GM23248 (cell line): ENCODE data around the gene DOCK3. TPM values are rescaled to one million over a fixed set of nuclear protein-coding genes. Genes with fewer than 3 reads are reported as not detected.
"Not testable (repeated sequence)": the region's sequence is repeated elsewhere in the genome, so short reads cannot be mapped to it uniquely, and the experiment has no call there.

Experiments
- DNase-seq: peaks from one replicate; pipeline ENCODE4 v3.0.0-alpha.2; 2015
- H2AFZ ChIP-seq: fragments of 200-600 bp; sonication (generic); 2 replicates; pipeline ENCODE4 v1.6.1; 2016; ENCODE audit warnings: antibody characterized with exemption
- H3F3A ChIP-seq: fragments of 200-600 bp; sonication (generic); 2 replicates; pipeline ENCODE4 v1.6.1; 2016; ENCODE audit warnings: mild to moderate bottlenecking, antibody characterized with exemption, mixed run types; ENCODE audit not compliant: insufficient read depth
- H3K27ac ChIP-seq: fragments of 200-600 bp; sonication (generic); 2 replicates; pipeline ENCODE4 v1.5.1; 2016; ENCODE audit warnings: mild to moderate bottlenecking
- H3K27me3 ChIP-seq: fragments of 200-600 bp; sonication (generic); replicated peaks from 2 replicates; pipeline ENCODE4 v1.6.1; 2016; ENCODE audit warnings: mild to moderate bottlenecking; ENCODE audit not compliant: insufficient read depth
- H3K36me3 ChIP-seq: fragments of 200-600 bp; sonication (generic); 2 replicates; pipeline ENCODE4 v1.6.1; 2016; ENCODE audit warnings: low read depth, mild to moderate bottlenecking
- H3K4me1 ChIP-seq: fragments of 200-600 bp; sonication (generic); 2 replicates; pipeline ENCODE4 v1.6.1; 2016; ENCODE audit warnings: mild to moderate bottlenecking; ENCODE audit not compliant: insufficient read depth
- H3K4me2 ChIP-seq: fragments of 200-600 bp; sonication (generic); one replicate; pipeline ENCODE4 v1.6.1; 2016; ENCODE audit warnings: mild to moderate bottlenecking; ENCODE audit not compliant: unreplicated experiment
- H3K4me3 ChIP-seq: fragments of 200-600 bp; sonication (generic); 2 replicates; pipeline ENCODE4 v1.5.1; 2016; ENCODE audit warnings: mild to moderate bottlenecking
- H3K79me2 ChIP-seq: fragments of 200-600 bp; sonication (generic); 2 replicates; pipeline ENCODE4 v1.6.1; 2016; ENCODE audit warnings: mild to moderate bottlenecking; ENCODE audit not compliant: insufficient read depth
- H3K9ac ChIP-seq: fragments of 200-600 bp; sonication (generic); 2 replicates; pipeline ENCODE4 v1.6.1; 2016; ENCODE audit warnings: mild to moderate bottlenecking
- H3K9me2 ChIP-seq: fragments of 200-600 bp; sonication (generic); 2 replicates; pipeline ENCODE4 v1.6.1; 2016; ENCODE audit warnings: mixed run types, mild to moderate bottlenecking, moderate library complexity; ENCODE audit not compliant: insufficient read depth
- H3K9me3 ChIP-seq: fragments of 200-600 bp; sonication (generic); one replicate; pipeline ENCODE4 v1.6.1; 2017; ENCODE audit warnings: low read depth
- H4K20me1 ChIP-seq: fragments of 200-600 bp; sonication (generic); 2 replicates; pipeline ENCODE4 v1.6.0; 2016; ENCODE audit not compliant: insufficient read depth
- EZH2 ChIP-seq: fragments of 200-600 bp; sonication (generic); IDR thresholded peaks from 2 replicates; pipeline ENCODE4 v1.6.1; 2018; ENCODE audit warnings: antibody characterized with exemption, mild to moderate bottlenecking; ENCODE audit not compliant: insufficient read depth, poor library complexity, severe bottlenecking
- EZH2phosphoT487 ChIP-seq: fragments of 200-600 bp; sonication (generic); IDR thresholded peaks from 2 replicates; pipeline ENCODE4 v1.6.1; 2018; ENCODE audit warnings: antibody characterized with exemption, moderate library complexity, mild to moderate bottlenecking, low read depth; ENCODE audit not compliant: insufficient read depth
- WGBS, 2 experiments: methylation state at CpG; one replicate each; pipeline ENCODE4 v1.1.6; 2015 to 2017; ENCODE audit warnings: low lambda C conversion rate in 2 of 2, low coverage in 1 of 2; ENCODE audit errors: missing lambda C conversion rate in 2 of 2; 5-methylcytosine and 5-hydroxymethylcytosine counted together
- in situ Hi-C: fragments of 300-500 bp; cut with MboI; formaldehyde crosslinking; loops from 2 replicates; pipeline ENCODE4 v1.15.0; 2020
- polyA plus RNA-seq: library from polyadenylated mRNA; unstranded; fragments of >200 nt; fragmentation: Nextera tagmentation; extraction: Ambion mirVana; gene quantifications from 2 replicates; pipeline ENCODE4 v1.2.1, GENCODE V29; 2016
- total RNA-seq: library from RNA; depleted of rRNA; stranded (reverse); fragments of >200 nt; shearing (Covaris generic); gene quantifications from 2 replicates; pipeline ENCODE4 v1.2.3, GENCODE V29; 2014

DOCK3 gene
- total and polyA plus RNA-seq, 2 experiments from 2014 or later: 0.23 to 0.43 TPM

DNA sequence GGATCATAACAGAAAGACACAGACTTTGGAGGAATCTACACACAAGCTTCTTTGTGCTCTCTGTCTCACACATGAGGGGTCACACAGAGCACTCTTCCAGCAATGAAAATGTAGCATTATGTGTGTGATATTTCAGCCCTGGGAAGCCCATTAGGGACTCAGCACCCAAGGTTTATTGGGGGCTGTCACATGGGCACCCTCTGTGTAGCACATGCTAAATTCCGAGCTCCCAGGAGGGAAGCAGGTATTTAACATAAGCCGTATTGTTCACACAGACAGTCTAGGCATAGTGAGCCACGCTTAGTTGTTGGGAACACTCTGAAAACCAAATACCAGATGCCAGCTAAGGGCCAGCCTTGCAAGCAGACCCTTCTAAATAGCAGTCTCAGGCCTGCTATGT, 448.8 kb downstream of the DOCK3 start:
- Histone ChIP-seq H3F3A (no peaks in the 10 kb centered on the region), H4K20me1 (no peaks in the 10 kb centered on the region), H3K9ac (no peak overlapping the region), H3K4me1 (no peaks in the 10 kb centered on the region), H3K27ac (no peak overlapping the region), H3K27me3 (no peaks in the 10 kb centered on the region), H3K9me3 (no peaks in the 10 kb centered on the region), H3K36me3 (no peaks in the 10 kb centered on the region), H3K4me2 (no peak overlapping the region), H2AFZ (no peak overlapping the region), H3K4me3 (no peak overlapping the region), H3K9me2 (no peaks in the 10 kb centered on the region), H3K79me2 (no peaks in the 10 kb centered on the region)
- TF ChIP-seq EZH2phosphoT487 (no peak), EZH2 (no peak)
- WGBS, 2 experiments: 20 to 22% methylated on average over 3 of the region's 3 CpGs
- DNase-seq: no peak
- in situ Hi-C loops: no loop called here

DNA sequence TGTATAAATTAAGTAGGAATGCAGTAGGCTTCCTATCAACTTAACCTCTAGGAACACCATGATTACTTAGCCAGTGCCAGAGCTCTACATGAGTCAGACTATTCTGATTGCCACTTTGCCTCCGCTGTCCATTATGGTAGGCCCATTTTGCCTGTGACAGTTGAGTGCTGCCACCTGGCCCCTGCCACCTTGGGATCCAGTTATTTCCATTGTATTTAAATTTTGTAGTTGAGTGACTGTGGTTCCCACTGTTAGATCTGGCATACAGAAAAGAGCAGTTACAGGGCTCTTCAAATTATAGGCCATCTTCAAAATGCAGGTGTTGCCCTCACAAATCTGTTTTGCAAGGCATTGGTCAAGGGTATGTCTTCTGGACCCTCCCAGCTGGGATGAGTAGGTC, 456.9 kb downstream of the DOCK3 start:
- H3K9me2 ChIP-seq, H3F3A ChIP-seq, H4K20me1 ChIP-seq, H3K9me3 ChIP-seq, H2AFZ ChIP-seq, H3K4me3 ChIP-seq, H3K4me2 ChIP-seq, H3K27me3 ChIP-seq, DNase-seq, H3K79me2 ChIP-seq, in situ Hi-C loops, H3K9ac ChIP-seq, H3K4me1 ChIP-seq, H3K36me3 ChIP-seq, H3K27ac ChIP-seq: not testable (repeated sequence)
- WGBS, 2 experiments: 63 to 69% methylated on average over 1 of the region's 1 CpG

DNA sequence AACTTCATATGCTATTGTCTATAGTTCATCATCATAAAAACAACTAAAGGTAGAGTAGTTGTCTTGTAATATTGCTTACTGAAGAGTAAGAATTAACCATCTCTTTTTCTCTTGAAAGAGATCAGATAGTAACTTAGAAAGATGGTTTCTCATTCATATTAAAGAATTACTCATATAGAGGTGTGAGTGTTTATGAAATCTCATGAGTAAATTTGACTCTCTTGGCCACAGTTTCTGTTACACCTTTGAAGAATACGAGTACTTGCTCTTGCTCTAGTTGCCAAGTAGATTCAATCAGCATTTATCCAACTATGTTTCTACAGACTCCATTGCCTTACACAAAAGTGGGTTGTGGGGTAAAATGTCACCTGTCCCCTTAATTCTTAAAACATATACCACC, 463.0 kb downstream of the DOCK3 start:
- in situ Hi-C loops: no loop called here
- H3K27me3 ChIP-seq: no peaks in the 10 kb centered on the region
- H3K9me3 ChIP-seq: no peaks in the 10 kb centered on the region
- 16 to 33% methylated on average over 1 of the region's 1 CpG for WGBS, 2 experiments
- no peaks in the 10 kb centered on the region for H3K9me2 ChIP-seq
- H2AFZ ChIP-seq: no peak overlapping the region
- H4K20me1 ChIP-seq: no peaks in the 10 kb centered on the region
- no peak overlapping the region for H3K4me2 ChIP-seq
- no peak overlapping the region for H3K9ac ChIP-seq
- no peak overlapping the region for H3K4me3 ChIP-seq
- H3K79me2 ChIP-seq: no peaks in the 10 kb centered on the region
- H3K4me1 ChIP-seq: no peaks in the 10 kb centered on the region
- H3K36me3 ChIP-seq: no peaks in the 10 kb centered on the region
- no peak overlapping the region for H3K27ac ChIP-seq
- no peak for DNase-seq
- H3F3A ChIP-seq: no peaks in the 10 kb centered on the region
- TF ChIP-seq EZH2phosphoT487 (no peak), EZH2 (no peak)

DNA sequence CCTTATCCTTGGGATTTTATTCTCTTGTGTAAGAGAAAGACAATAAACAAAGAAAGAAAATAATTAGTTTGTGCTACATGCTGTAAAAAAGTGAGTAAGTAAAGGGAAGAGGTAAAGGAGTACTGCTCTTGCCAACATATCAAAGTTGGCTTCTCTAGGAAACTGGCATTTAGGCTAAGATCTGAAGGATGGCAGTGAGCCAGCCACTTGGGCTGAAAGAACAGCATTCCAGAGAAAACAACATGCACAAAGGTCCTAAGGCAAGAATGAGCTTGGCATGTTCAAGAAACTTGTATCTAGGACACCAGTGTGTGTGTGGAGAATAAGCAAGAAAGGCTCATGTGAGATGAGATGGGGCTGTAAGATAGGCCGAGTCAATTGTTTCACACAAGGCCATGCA, 464.9 kb downstream of the DOCK3 start:
- 50 to 61% methylated on average over 1 of the region's 1 CpG for WGBS, 2 experiments
- no peaks in the 10 kb centered on the region for H4K20me1 ChIP-seq

DNA sequence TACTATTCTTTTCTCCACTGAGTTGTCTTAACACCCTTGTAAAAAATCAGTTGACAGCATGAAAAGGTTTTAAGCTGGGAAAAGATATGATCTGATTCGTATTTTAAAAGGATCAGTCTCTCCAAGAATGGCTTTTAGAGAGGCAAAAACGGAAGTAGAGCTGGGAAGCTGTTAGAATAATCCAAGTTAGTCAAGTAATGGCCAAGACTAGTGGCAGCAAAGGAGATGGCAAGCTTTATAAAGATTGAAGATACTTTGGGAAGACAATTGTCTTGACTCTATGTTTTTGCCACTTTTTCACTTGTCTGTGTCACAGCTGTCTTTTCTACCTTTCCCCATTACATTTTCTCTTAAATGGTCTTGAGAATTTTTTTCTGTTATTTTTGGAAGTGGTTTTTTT, 466.8 kb downstream of the DOCK3 start:
- Histone ChIP-seq H3K4me2 (no peak overlapping the region), H3K27me3 (no peaks in the 10 kb centered on the region), H2AFZ (no peak overlapping the region), H4K20me1 (no peaks in the 10 kb centered on the region), H3K9me2 (no peaks in the 10 kb centered on the region), H3K4me3 (no peak overlapping the region), H3K9ac (no peak overlapping the region), H3K9me3 (no peaks in the 10 kb centered on the region), H3F3A (no peaks in the 10 kb centered on the region), H3K4me1 (no peaks in the 10 kb centered on the region), H3K79me2 (no peaks in the 10 kb centered on the region), H3K36me3 (no peaks in the 10 kb centered on the region), H3K27ac (no peak overlapping the region)
- TF ChIP-seq EZH2phosphoT487: no peak
- TF ChIP-seq EZH2: no peak
- DNase-seq: no peak
- 2 to 5% methylated on average over 2 of the region's 2 CpGs for WGBS, 2 experiments
- in situ Hi-C loops: no loop called here

More for the DNA sequence above, 464.9 kb downstream of the DOCK3 start:
- no peaks in the 10 kb centered on the region for H3K9me3 ChIP-seq
- H2AFZ ChIP-seq: no peak overlapping the region
- no peaks in the 10 kb centered on the region for H3K79me2 ChIP-seq
- H3F3A ChIP-seq: no peaks in the 10 kb centered on the region
- H3K27me3 ChIP-seq: no peaks in the 10 kb centered on the region
- in situ Hi-C loops: no loop called here
- no peaks in the 10 kb centered on the region for H3K36me3 ChIP-seq
- no peak overlapping the region for H3K4me2 ChIP-seq
- H3K4me1 ChIP-seq: no peaks in the 10 kb centered on the region
- no peaks in the 10 kb centered on the region for H3K9me2 ChIP-seq
- DNase-seq: no peak
- no peak for TF ChIP-seq EZH2phosphoT487
- no peak for TF ChIP-seq EZH2
- H3K27ac ChIP-seq: no peak overlapping the region
- H3K4me3 ChIP-seq: no peak overlapping the region
- H3K9ac ChIP-seq: no peak overlapping the region
